ENCODE results near the gene CYB561D2.
"Not testable (repeated sequence)": the region's sequence is repeated elsewhere in the genome, so short reads cannot be mapped to it uniquely, and the experiment has no call there.

The CYB561D2 gene

GRCh38 chr3:50350527-50351322 is at the start of gene CYB561D2, which contains the start of gene NPRL2:
Gene CYB561D2 (plus strand): TSS chr3:50350862. CDS start chr3:50351434, 572 bp downstream.
Gene NPRL2 (minus strand): TSS chr3:50350775. CDS start chr3:50350652, 123 bp downstream.
- Mint-ChIP-seq H3K36me3 (ENCODE audit: low read depth) (peaks cover 92% of the 10 kb centered on the region), H3K4me1 (ENCODE audit: low read depth) (peaks cover 71% of the 10 kb centered on the region), H3K27ac (peak within 1 kb of the TSS; percentile 100), H3K27me3 (no peaks in the 10 kb centered on the region), H3K9me3 (no peaks in the 10 kb centered on the region), H3K4me3 (peak within 1 kb of the TSS; percentile 98)
- DNase-seq: peak; percentile 100

- no peak for DNase-seq
- Mint-ChIP-seq H3K4me3 (no peak overlapping the region), H3K27me3 (no peaks in the 10 kb centered on the region), H3K4me1 (ENCODE audit: low read depth) (peaks cover 33% of the 10 kb centered on the region), H3K36me3 (ENCODE audit: low read depth) (peaks cover 7% of the 10 kb centered on the region), H3K9me3 (no peaks in the 10 kb centered on the region), H3K27ac (no peak overlapping the region)
These were observed 48.3 kb upstream of the CYB561D2 start for GRCh38 chr3:50302095-50303012.

GRCh38 chr3:50303013-50303815 is 47.4 kb upstream of the CYB561D2 start, which contains the start of gene HYAL1:
Gene HYAL1 (minus strand): TSS chr3:50303574. CDS start chr3:50302956, 618 bp downstream.
- peaks cover 7% of the 10 kb centered on the region for H3K36me3 Mint-ChIP-seq (ENCODE audit: low read depth)
- no peak for DNase-seq
- no peak within 1 kb of the TSS for H3K27ac Mint-ChIP-seq
- no peaks in the 10 kb centered on the region for H3K27me3 Mint-ChIP-seq
- H3K4me3 Mint-ChIP-seq: no peak within 1 kb of the TSS
- peaks cover 25% of the 10 kb centered on the region for H3K4me1 Mint-ChIP-seq (ENCODE audit: low read depth)
- H3K9me3 Mint-ChIP-seq: no peaks in the 10 kb centered on the region

- Mint-ChIP-seq H3K27ac (peak overlapping the region; percentile 29), H3K4me3 (no peak overlapping the region), H3K36me3 (ENCODE audit: low read depth) (peaks cover 9% of the 10 kb centered on the region), H3K27me3 (no peaks in the 10 kb centered on the region), H3K9me3 (no peaks in the 10 kb centered on the region), H3K4me1 (ENCODE audit: low read depth) (peaks cover 21% of the 10 kb centered on the region)
- no peak for DNase-seq
These were observed 46.1 kb upstream of the CYB561D2 start for GRCh38 chr3:50304601-50305000.

GRCh38 chr3:50312041-50312440 is 38.6 kb upstream of the CYB561D2 start:
- Mint-ChIP-seq H3K36me3 (ENCODE audit: low read depth) (peaks cover 18% of the 10 kb centered on the region), H3K4me1 (ENCODE audit: low read depth) (peaks cover 13% of the 10 kb centered on the region)
- H3K27ac Mint-ChIP-seq, H3K9me3 Mint-ChIP-seq, DNase-seq, H3K27me3 Mint-ChIP-seq, H3K4me3 Mint-ChIP-seq: not testable (repeated sequence)

- Mint-ChIP-seq H3K4me3 (no peak overlapping the region), H3K9me3 (no peaks in the 10 kb centered on the region), H3K4me1 (ENCODE audit: low read depth) (peaks cover 28% of the 10 kb centered on the region), H3K27me3 (no peaks in the 10 kb centered on the region), H3K27ac (no peak overlapping the region), H3K36me3 (ENCODE audit: low read depth) (peaks cover 30% of the 10 kb centered on the region)
- DNase-seq: no peak
These were observed 36.3 kb upstream of the CYB561D2 start for GRCh38 chr3:50314342-50314741.

GRCh38 chr3:50314816-50315215 is 35.8 kb upstream of the CYB561D2 start:
- H3K27me3 Mint-ChIP-seq: no peaks in the 10 kb centered on the region
- H3K27ac Mint-ChIP-seq: no peak overlapping the region
- H3K36me3 Mint-ChIP-seq (ENCODE audit: low read depth): peaks cover 30% of the 10 kb centered on the region
- H3K9me3 Mint-ChIP-seq: no peaks in the 10 kb centered on the region
- H3K4me3 Mint-ChIP-seq: no peak overlapping the region
- H3K4me1 Mint-ChIP-seq (ENCODE audit: low read depth): peaks cover 33% of the 10 kb centered on the region
- no peak for DNase-seq

- Mint-ChIP-seq H3K4me3 (no peak overlapping the region), H3K4me1 (ENCODE audit: low read depth) (peaks cover 42% of the 10 kb centered on the region)
- DNase-seq: peak; percentile 74
These were observed 33.9 kb upstream of the CYB561D2 start for GRCh38 chr3:50316657-50317242.

GRCh38 chr3:50317300-50317699 is 33.4 kb upstream of the CYB561D2 start:
- no peaks in the 10 kb centered on the region for H3K27me3 Mint-ChIP-seq
- H3K9me3 Mint-ChIP-seq: no peaks in the 10 kb centered on the region
- H3K27ac Mint-ChIP-seq: no peak overlapping the region
- H3K4me1 Mint-ChIP-seq (ENCODE audit: low read depth): peaks cover 46% of the 10 kb centered on the region
- no peak overlapping the region for H3K4me3 Mint-ChIP-seq
- DNase-seq: no peak
- peaks cover 34% of the 10 kb centered on the region for H3K36me3 Mint-ChIP-seq (ENCODE audit: low read depth)

More at GRCh38 chr3:50316657-50317242, 33.9 kb upstream of the CYB561D2 start:
- no peaks in the 10 kb centered on the region for H3K9me3 Mint-ChIP-seq
- H3K36me3 Mint-ChIP-seq (ENCODE audit: low read depth): peaks cover 34% of the 10 kb centered on the region
- H3K27ac Mint-ChIP-seq: peak overlapping the region; percentile 80
- H3K27me3 Mint-ChIP-seq: no peaks in the 10 kb centered on the region

- H3K27me3 Mint-ChIP-seq: no peaks in the 10 kb centered on the region
- H3K36me3 Mint-ChIP-seq (ENCODE audit: low read depth): peaks cover 34% of the 10 kb centered on the region
- H3K27ac Mint-ChIP-seq: no peak overlapping the region
- peaks cover 48% of the 10 kb centered on the region for H3K4me1 Mint-ChIP-seq (ENCODE audit: low read depth)
- H3K9me3 Mint-ChIP-seq: no peaks in the 10 kb centered on the region
- no peak for DNase-seq
- H3K4me3 Mint-ChIP-seq: no peak overlapping the region
These were observed 32.5 kb upstream of the CYB561D2 start for GRCh38 chr3:50318163-50318562.

- no peaks in the 10 kb centered on the region for H3K27me3 Mint-ChIP-seq
- no peak for DNase-seq
- H3K27ac Mint-ChIP-seq: peak overlapping the region; percentile 22
- no peaks in the 10 kb centered on the region for H3K9me3 Mint-ChIP-seq
- no peak overlapping the region for H3K4me3 Mint-ChIP-seq
- H3K4me1 Mint-ChIP-seq (ENCODE audit: low read depth): peaks cover 48% of the 10 kb centered on the region
- H3K36me3 Mint-ChIP-seq (ENCODE audit: low read depth): peaks cover 35% of the 10 kb centered on the region
These were observed 32.0 kb upstream of the CYB561D2 start for GRCh38 chr3:50318615-50319014.

- Mint-ChIP-seq H3K27ac (no peak overlapping the region), H3K27me3 (no peaks in the 10 kb centered on the region), H3K36me3 (ENCODE audit: low read depth) (peaks cover 42% of the 10 kb centered on the region), H3K9me3 (no peaks in the 10 kb centered on the region), H3K4me1 (ENCODE audit: low read depth) (peaks cover 48% of the 10 kb centered on the region), H3K4me3 (no peak overlapping the region)
- no peak for DNase-seq
These were observed 31.3 kb upstream of the CYB561D2 start for GRCh38 chr3:50319181-50319893.

GRCh38 chr3:50319894-50320625 is 30.6 kb upstream of the CYB561D2 start:
- Mint-ChIP-seq H3K4me1 (ENCODE audit: low read depth) (peaks cover 53% of the 10 kb centered on the region), H3K27ac (peak overlapping the region; percentile 57), H3K36me3 (ENCODE audit: low read depth) (peaks cover 49% of the 10 kb centered on the region)

More at GRCh38 chr3:50319894-50320625, 30.6 kb upstream of the CYB561D2 start:
- no peak for DNase-seq
- Mint-ChIP-seq H3K9me3 (no peaks in the 10 kb centered on the region), H3K27me3 (no peaks in the 10 kb centered on the region), H3K4me3 (peak overlapping the region; percentile 88)

All from activated T-cell treated with anti-CD3 and anti-CD28 coated beads, Interleukin-2, amount 50 U/mL, for 24 hours (primary cell).